ENCODE results near the gene EHBP1.
A peak's percentile ranks its signal among the peaks of the same experiment; 100 is the strongest.

Gene EHBP1

DNA sequence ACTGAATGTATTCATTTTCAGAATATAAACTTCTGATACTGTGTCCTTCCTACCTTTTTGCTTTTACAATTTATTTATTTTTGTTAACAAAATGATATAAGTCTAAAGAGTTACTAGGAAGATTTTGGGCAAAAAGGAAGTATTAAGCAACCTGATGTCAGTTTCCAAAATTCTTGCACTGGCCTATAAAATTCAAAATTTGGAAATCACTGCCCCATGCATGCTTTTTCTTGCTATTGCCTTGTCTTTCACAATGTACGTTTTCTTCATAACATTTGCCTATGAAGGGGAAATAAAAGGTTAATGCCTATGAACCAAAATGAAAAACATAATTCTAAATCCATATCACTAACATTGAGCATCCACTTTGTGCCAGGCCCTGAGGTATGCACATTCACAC is 40.1 kb upstream of the EHBP1 start:
- H3K27me3 ChIP-seq (ENCODE audit: control insufficient read depth, insufficient read depth, low read length) = no peaks in the 10 kb centered on the region
- no peaks in the 10 kb centered on the region for H3K9me3 ChIP-seq (ENCODE audit: control insufficient read depth, insufficient read depth, low read depth, low read length)
- H3K36me3 ChIP-seq (ENCODE audit: control insufficient read depth, insufficient read depth, low read length) = no peaks in the 10 kb centered on the region
- H3K9ac ChIP-seq (ENCODE audit: low read length) = no peak overlapping the region
- no peak overlapping the region for H3K4me3 ChIP-seq (ENCODE audit: low read depth, low read length)
- H3K4me1 ChIP-seq (ENCODE audit: control insufficient read depth, insufficient read depth, low read length) = peaks cover 2% of the 10 kb centered on the region; the same call in 1 of the 2 replicates
- H3K27ac ChIP-seq (ENCODE audit: low read depth, low read length) = no peak overlapping the region

- no peaks in the 10 kb centered on the region for H3K36me3 ChIP-seq (ENCODE audit: control insufficient read depth, insufficient read depth, low read length)
- H3K4me1 ChIP-seq (ENCODE audit: control insufficient read depth, insufficient read depth, low read length) = peaks cover 15% of the 10 kb centered on the region
- H3K4me3 ChIP-seq (ENCODE audit: low read depth, low read length) = no peak overlapping the region
- no peaks in the 10 kb centered on the region for H3K9me3 ChIP-seq (ENCODE audit: control insufficient read depth, insufficient read depth, low read depth, low read length)
- H3K27ac ChIP-seq (ENCODE audit: low read depth, low read length) = no peak overlapping the region
- H3K27me3 ChIP-seq (ENCODE audit: control insufficient read depth, insufficient read depth, low read length) = no peaks in the 10 kb centered on the region
- H3K9ac ChIP-seq (ENCODE audit: low read length) = no peak overlapping the region
These were observed 36.3 kb upstream of the EHBP1 start for GRCh38 chr2:62669180-62669579.

- Histone ChIP-seq H3K27ac (ENCODE audit: low read depth, low read length) (no peak overlapping the region; the same call in 1 of the 2 replicates), H3K9ac (ENCODE audit: low read length) (no peak overlapping the region), H3K4me1 (ENCODE audit: control insufficient read depth, insufficient read depth, low read length) (peaks cover 15% of the 10 kb centered on the region), H3K4me3 (ENCODE audit: low read depth, low read length) (no peak overlapping the region), H3K27me3 (ENCODE audit: control insufficient read depth, insufficient read depth, low read length) (no peaks in the 10 kb centered on the region), H3K36me3 (ENCODE audit: control insufficient read depth, insufficient read depth, low read length) (no peaks in the 10 kb centered on the region), H3K9me3 (ENCODE audit: control insufficient read depth, insufficient read depth, low read depth, low read length) (no peaks in the 10 kb centered on the region)
These were observed 32.9 kb upstream of the EHBP1 start for GRCh38 chr2:62672601-62673000.

- H3K4me1 ChIP-seq (ENCODE audit: control insufficient read depth, insufficient read depth, low read length) = peaks cover 15% of the 10 kb centered on the region
- H3K27ac ChIP-seq (ENCODE audit: low read depth, low read length) = no peak overlapping the region
- no peak overlapping the region for H3K9ac ChIP-seq (ENCODE audit: low read length)
- H3K27me3 ChIP-seq (ENCODE audit: control insufficient read depth, insufficient read depth, low read length) = no peaks in the 10 kb centered on the region
- no peaks in the 10 kb centered on the region for H3K36me3 ChIP-seq (ENCODE audit: control insufficient read depth, insufficient read depth, low read length)
- H3K4me3 ChIP-seq (ENCODE audit: low read depth, low read length) = no peak overlapping the region
- H3K9me3 ChIP-seq (ENCODE audit: control insufficient read depth, insufficient read depth, low read depth, low read length) = no peaks in the 10 kb centered on the region
These were observed 30.5 kb upstream of the EHBP1 start for GRCh38 chr2:62675062-62675461.

DNA sequence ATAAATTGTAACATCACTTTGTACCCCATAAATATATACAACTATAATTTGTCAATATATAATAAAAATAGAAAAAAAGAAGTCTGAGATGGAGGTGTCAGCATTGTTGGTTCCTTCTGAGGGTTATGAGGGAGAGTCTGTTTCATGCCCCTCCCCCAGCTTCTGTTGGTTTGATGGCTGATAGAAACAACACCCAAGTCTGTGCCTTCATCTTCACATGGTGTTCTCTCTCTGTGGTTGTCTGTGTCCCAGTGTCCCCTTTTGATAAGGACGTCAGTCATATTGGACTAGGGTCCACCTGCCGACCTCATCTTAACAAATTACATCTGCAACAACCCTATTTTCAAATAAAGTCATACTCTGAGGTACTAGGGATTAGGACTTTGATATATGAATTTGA is 20.3 kb upstream of the EHBP1 start:
- no peak overlapping the region for H3K27ac ChIP-seq (ENCODE audit: low read depth, low read length)
- no peak overlapping the region for H3K4me3 ChIP-seq (ENCODE audit: low read depth, low read length)
- no peaks in the 10 kb centered on the region for H3K27me3 ChIP-seq (ENCODE audit: control insufficient read depth, insufficient read depth, low read length)
- H3K9ac ChIP-seq (ENCODE audit: low read length) = no peak overlapping the region
- no peaks in the 10 kb centered on the region for H3K9me3 ChIP-seq (ENCODE audit: control insufficient read depth, insufficient read depth, low read depth, low read length)
- no peaks in the 10 kb centered on the region for H3K36me3 ChIP-seq (ENCODE audit: control insufficient read depth, insufficient read depth, low read length)
- no peaks in the 10 kb centered on the region for H3K4me1 ChIP-seq (ENCODE audit: control insufficient read depth, insufficient read depth, low read length)

- no peaks in the 10 kb centered on the region for H3K4me1 ChIP-seq (ENCODE audit: control insufficient read depth, insufficient read depth, low read length)
- H3K9ac ChIP-seq (ENCODE audit: low read length) = no peak overlapping the region
- H3K27ac ChIP-seq (ENCODE audit: low read depth, low read length) = no peak overlapping the region
- H3K27me3 ChIP-seq (ENCODE audit: control insufficient read depth, insufficient read depth, low read length) = no peaks in the 10 kb centered on the region
- H3K36me3 ChIP-seq (ENCODE audit: control insufficient read depth, insufficient read depth, low read length) = no peaks in the 10 kb centered on the region
- no peak overlapping the region for H3K4me3 ChIP-seq (ENCODE audit: low read depth, low read length)
- no peaks in the 10 kb centered on the region for H3K9me3 ChIP-seq (ENCODE audit: control insufficient read depth, insufficient read depth, low read depth, low read length)
These were observed 19.4 kb upstream of the EHBP1 start for GRCh38 chr2:62686012-62686685.

GRCh38 chr2:62687636-62688035 is 17.9 kb upstream of the EHBP1 start:
- Histone ChIP-seq H3K9me3 (ENCODE audit: control insufficient read depth, insufficient read depth, low read depth, low read length) (no peaks in the 10 kb centered on the region), H3K27ac (ENCODE audit: low read depth, low read length) (no peak overlapping the region), H3K27me3 (ENCODE audit: control insufficient read depth, insufficient read depth, low read length) (no peaks in the 10 kb centered on the region), H3K4me1 (ENCODE audit: control insufficient read depth, insufficient read depth, low read length) (no peaks in the 10 kb centered on the region), H3K4me3 (ENCODE audit: low read depth, low read length) (no peak overlapping the region), H3K36me3 (ENCODE audit: control insufficient read depth, insufficient read depth, low read length) (no peaks in the 10 kb centered on the region), H3K9ac (ENCODE audit: low read length) (no peak overlapping the region)

DNA sequence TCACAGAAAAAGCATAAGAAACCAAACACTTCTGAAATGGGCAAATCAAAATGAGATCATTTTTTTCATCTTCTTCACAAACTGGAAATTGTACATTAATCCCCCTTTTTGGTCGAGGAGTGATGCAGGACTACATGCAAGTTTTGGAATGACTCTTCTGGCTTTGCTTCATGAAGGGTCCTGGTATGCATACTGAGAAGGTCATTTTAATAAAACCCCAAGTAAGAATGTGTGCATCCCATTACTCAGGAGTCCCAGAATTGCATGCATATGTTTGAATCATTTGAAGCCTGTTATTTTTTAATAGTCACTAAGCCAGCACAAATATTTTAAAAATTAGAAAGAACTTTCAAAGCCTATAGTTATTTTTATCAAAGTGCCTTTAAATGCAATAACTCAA is 16.7 kb upstream of the EHBP1 start:
- no peak overlapping the region for H3K27ac ChIP-seq (ENCODE audit: low read depth, low read length)
- H3K27me3 ChIP-seq (ENCODE audit: control insufficient read depth, insufficient read depth, low read length) = no peaks in the 10 kb centered on the region
- H3K9me3 ChIP-seq (ENCODE audit: control insufficient read depth, insufficient read depth, low read depth, low read length) = no peaks in the 10 kb centered on the region
- H3K36me3 ChIP-seq (ENCODE audit: control insufficient read depth, insufficient read depth, low read length) = no peaks in the 10 kb centered on the region
- no peak overlapping the region for H3K4me3 ChIP-seq (ENCODE audit: low read depth, low read length)
- no peaks in the 10 kb centered on the region for H3K4me1 ChIP-seq (ENCODE audit: control insufficient read depth, insufficient read depth, low read length)
- H3K9ac ChIP-seq (ENCODE audit: low read length) = no peak overlapping the region

DNA sequence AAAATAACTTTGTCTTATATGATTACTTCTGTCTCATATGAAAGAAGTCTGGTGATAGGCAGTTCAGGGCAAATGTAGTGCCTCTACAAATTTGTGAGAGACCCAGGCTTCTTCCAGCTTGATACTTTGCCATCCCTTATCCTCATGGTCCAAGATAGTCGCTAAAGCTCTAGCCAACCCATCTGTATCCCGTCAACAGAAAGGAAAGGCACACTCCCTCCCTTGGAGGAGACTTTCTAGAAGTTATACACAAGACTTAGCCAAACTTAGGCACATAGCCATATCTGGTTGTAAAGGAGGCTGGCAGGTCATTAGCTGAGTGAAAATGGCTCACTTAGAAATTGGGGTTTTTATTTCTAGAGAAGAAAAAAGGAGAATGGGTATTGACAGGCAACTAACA is 14.3 kb upstream of the EHBP1 start:
- H3K9ac ChIP-seq (ENCODE audit: low read length) = no peak overlapping the region
- H3K9me3 ChIP-seq (ENCODE audit: control insufficient read depth, insufficient read depth, low read depth, low read length) = no peaks in the 10 kb centered on the region
- H3K4me3 ChIP-seq (ENCODE audit: low read depth, low read length) = no peak overlapping the region
- H3K27ac ChIP-seq (ENCODE audit: low read depth, low read length) = no peak overlapping the region
- no peaks in the 10 kb centered on the region for H3K36me3 ChIP-seq (ENCODE audit: control insufficient read depth, insufficient read depth, low read length)
- H3K27me3 ChIP-seq (ENCODE audit: control insufficient read depth, insufficient read depth, low read length) = no peaks in the 10 kb centered on the region
- no peaks in the 10 kb centered on the region for H3K4me1 ChIP-seq (ENCODE audit: control insufficient read depth, insufficient read depth, low read length)

- Histone ChIP-seq H3K4me1 (ENCODE audit: control insufficient read depth, insufficient read depth, low read length) (no peaks in the 10 kb centered on the region), H3K27me3 (ENCODE audit: control insufficient read depth, insufficient read depth, low read length) (no peaks in the 10 kb centered on the region), H3K4me3 (ENCODE audit: low read depth, low read length) (no peak overlapping the region), H3K36me3 (ENCODE audit: control insufficient read depth, insufficient read depth, low read length) (no peaks in the 10 kb centered on the region), H3K9me3 (ENCODE audit: control insufficient read depth, insufficient read depth, low read depth, low read length) (no peaks in the 10 kb centered on the region), H3K9ac (ENCODE audit: low read length) (no peak overlapping the region), H3K27ac (ENCODE audit: low read depth, low read length) (no peak overlapping the region)
These were observed 13.3 kb upstream of the EHBP1 start for GRCh38 chr2:62692225-62692624.

GRCh38 chr2:62698653-62699052 is 6.9 kb upstream of the EHBP1 start:
- H3K27me3 ChIP-seq (ENCODE audit: control insufficient read depth, insufficient read depth, low read length) = no peaks in the 10 kb centered on the region
- H3K9ac ChIP-seq (ENCODE audit: low read length) = no peak overlapping the region

GRCh38 chr2:62704654-62705006 is 883 bp upstream of the EHBP1 start:
- Histone ChIP-seq H3K4me1 (ENCODE audit: control insufficient read depth, insufficient read depth, low read length) (peaks cover 18% of the 10 kb centered on the region), H3K27ac (ENCODE audit: low read depth, low read length) (peak overlapping the region; percentile 5; the same call in 1 of the 2 replicates), H3K36me3 (ENCODE audit: control insufficient read depth, insufficient read depth, low read length) (peaks cover 10% of the 10 kb centered on the region)

More at GRCh38 chr2:62698653-62699052, 6.9 kb upstream of the EHBP1 start:
- Histone ChIP-seq H3K27ac (ENCODE audit: low read depth, low read length) (no peak overlapping the region), H3K9me3 (ENCODE audit: control insufficient read depth, insufficient read depth, low read depth, low read length) (no peaks in the 10 kb centered on the region), H3K4me1 (ENCODE audit: control insufficient read depth, insufficient read depth, low read length) (no peaks in the 10 kb centered on the region), H3K4me3 (ENCODE audit: low read depth, low read length) (no peak overlapping the region), H3K36me3 (ENCODE audit: control insufficient read depth, insufficient read depth, low read length) (no peaks in the 10 kb centered on the region)

More at GRCh38 chr2:62704654-62705006, 883 bp upstream of the EHBP1 start:
- Histone ChIP-seq H3K9me3 (ENCODE audit: control insufficient read depth, insufficient read depth, low read depth, low read length) (no peaks in the 10 kb centered on the region), H3K4me3 (ENCODE audit: low read depth, low read length) (peak overlapping the region; percentile 92), H3K9ac (ENCODE audit: low read length) (peak overlapping the region; percentile 54), H3K27me3 (ENCODE audit: control insufficient read depth, insufficient read depth, low read length) (no peaks in the 10 kb centered on the region)
